SK-N-MC (cell line): ENCODE measurements around the gene TBC1D22A.

Source experiments
- EZH2 ChIP-seq: fragments of 200-600 bp; sonication (generic); IDR thresholded peaks from one replicate; pipeline ENCODE4 v1.6.1; 2017; ENCODE audit warnings: antibody characterized with exemption
- FOXP2 ChIP-seq: optimal IDR thresholded peaks from 2 replicates; pipeline ENCODE3; 2011; ENCODE audit warnings: mild to moderate bottlenecking, moderate library complexity; ENCODE audit not compliant: insufficient read depth; ENCODE audit errors: extremely low read length, control extremely low read depth
- POLR2AphosphoS5 ChIP-seq: IDR thresholded peaks from 2 replicates; pipeline ENCODE4 v1.6.1; 2012; ENCODE audit warnings: mild to moderate bottlenecking, low read depth, low read length, borderline replicate concordance

- TF ChIP-seq EZH2 (no peak), POLR2AphosphoS5 (no peak), FOXP2 (no peak)
Measured at GRCh38 chr22:47177334-47177815, 414.9 kb downstream of the TBC1D22A start.
